Cerebellar nuclear complex (tissue), 1 donor: ENCODE data around the gene SLC6A19.

Experiments used
- DNase-seq, 2 experiments: peaks; one replicate each; lab custom pipeline; 2025; lab: John Stamatoyannopoulos, UW

SLC6A19 gene

DNA sequence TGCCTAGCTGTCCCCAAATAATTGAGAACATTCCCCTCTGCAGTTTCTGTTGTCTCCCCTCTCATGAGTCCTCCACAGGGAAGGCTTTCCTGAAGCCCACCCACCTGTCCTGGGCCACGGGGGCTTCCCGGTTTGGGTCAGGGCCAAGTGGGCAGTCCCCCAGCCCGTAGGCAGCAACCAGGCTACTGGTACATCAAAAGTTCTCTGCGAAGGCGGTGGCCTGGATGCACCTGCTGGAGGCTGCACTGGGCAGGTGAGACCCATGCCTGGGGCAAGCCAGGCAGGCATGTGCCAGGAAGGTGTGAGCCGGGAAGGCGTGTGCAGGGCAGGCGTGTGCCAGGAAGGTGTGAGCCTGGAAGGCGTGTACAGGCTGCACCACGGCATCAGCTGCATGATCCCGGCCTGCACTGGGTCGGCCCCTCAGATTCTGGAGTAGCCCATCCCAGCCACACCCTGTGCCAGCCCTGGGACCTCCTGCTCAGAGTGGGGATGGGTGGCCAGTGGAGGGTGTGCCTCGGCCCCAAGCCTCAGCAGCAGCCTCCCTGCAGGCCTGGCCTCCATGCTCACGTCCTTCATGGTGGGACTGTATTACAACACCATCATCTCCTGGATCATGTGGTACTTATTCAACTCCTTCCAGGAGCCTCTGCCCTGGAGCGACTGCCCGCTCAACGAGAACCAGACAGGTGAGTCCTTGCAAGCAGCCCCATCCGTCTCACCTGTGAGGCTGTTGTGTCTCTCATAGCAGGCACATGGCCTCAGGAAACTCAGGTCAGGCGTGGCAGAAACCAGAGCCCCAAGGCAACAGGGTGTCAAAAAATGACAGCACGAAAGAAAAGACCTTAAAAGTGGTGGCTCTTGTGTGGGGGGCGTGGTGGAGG, 8.7 kb downstream of the SLC6A19 start:
- no peak for DNase-seq

DNA sequence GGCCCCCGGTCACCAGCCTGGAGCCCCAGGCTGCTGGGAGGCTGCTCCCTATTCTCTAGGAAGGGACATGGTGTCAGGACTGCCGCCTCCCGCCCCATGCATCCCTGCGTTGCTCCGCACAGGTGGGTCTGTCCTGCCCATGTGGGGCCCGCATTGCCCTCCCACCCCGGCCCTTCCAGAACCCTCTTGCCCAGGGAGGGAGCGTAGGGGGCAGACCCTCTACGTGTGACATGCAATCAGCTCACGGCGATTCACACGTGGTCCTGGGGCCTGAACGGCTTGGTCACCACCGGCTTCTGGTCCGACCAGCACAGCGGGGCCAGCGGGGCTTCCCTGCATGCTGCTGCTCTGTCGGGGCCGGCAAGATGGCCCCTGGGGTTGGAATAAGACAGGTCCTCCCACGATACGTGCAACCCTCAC, 9.4 kb downstream of the SLC6A19 start:
- no peak for DNase-seq

DNA sequence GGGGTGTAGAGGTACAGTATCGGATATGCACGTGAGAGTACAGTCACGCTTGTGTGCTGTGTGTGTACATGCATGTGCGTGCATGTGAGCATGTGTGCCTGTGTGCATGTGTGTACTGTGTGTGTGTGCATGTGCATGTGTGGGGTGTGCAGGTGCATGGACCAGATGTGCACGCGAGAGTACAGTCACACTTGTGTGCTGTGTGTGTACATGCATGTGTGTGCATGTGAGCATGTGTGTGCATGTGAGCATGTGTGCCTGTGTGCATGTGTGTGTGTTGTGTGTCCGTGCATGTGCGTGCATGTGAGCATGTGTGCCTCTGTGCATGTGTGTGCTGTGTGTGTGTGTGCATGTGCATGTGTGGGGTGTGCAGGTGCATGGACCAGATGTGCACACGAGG, 10.3 kb downstream of the SLC6A19 start:
- DNase-seq: no peak

DNA sequence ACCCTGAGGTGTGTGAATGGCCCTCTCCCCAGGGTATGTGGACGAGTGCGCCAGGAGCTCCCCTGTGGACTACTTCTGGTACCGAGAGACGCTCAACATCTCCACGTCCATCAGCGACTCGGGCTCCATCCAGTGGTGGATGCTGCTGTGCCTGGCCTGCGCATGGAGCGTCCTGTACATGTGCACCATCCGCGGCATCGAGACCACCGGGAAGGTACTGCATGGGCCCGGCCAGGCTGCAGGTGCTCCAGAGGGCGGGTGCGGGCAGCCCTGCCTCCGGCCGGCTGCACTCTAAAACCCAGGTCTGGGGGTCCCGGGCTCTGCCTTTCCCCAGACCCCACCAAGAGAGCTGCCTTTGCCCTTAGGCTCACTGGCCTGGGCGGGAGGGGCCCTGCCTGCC, 10.9 kb downstream of the SLC6A19 start:
- no peak for DNase-seq

DNA sequence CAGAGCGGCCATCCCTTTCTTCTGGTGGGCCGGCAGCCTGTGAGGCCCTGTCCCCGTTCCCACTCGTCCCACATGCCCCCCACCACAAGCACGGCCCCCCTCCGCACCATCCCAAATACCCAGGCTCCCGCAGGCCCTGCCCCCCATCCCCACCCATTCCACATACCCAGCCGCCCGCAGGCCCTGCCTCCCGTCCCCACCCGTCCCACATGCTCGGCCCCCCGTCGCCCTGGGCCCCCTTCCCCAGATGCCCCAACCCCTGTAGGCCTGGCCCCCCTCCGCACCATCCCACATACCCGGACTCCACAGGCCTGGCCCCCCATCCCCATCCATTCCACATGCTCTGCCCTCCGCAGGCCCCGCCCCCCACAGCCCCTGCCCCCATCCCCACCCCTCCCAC, 11.5 kb downstream of the SLC6A19 start:
- no peak for DNase-seq

DNA sequence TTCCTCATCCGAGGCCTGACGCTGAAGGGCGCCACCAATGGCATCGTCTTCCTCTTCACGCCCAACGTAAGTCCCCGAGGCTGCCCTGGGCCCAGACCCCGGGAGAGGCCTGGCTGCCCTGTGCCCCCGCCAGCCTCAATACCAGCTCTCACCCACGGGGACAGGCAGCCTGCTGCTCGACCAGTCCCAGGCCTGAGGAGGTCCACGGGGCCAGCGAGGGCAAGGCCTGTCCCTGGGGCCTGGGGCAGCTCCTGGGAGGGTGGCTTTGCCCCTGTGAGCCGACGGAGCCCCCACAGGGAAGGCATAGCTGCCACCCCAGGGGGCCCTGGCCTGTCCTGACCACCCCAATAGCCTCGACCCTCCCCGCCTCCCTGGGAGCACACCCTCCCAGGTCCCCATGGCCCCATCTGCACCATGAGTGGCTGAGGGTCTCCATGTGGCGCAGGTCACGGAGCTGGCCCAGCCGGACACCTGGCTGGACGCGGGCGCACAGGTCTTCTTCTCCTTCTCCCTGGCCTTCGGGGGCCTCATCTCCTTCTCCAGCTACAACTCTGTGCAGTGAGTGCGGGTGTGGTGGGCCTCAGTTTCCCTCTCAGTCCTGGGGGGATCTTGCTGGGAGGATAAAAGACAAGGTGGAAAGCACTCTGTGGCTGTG, 12.2 kb downstream of the SLC6A19 start:
- DNase-seq: no peak

DNA sequence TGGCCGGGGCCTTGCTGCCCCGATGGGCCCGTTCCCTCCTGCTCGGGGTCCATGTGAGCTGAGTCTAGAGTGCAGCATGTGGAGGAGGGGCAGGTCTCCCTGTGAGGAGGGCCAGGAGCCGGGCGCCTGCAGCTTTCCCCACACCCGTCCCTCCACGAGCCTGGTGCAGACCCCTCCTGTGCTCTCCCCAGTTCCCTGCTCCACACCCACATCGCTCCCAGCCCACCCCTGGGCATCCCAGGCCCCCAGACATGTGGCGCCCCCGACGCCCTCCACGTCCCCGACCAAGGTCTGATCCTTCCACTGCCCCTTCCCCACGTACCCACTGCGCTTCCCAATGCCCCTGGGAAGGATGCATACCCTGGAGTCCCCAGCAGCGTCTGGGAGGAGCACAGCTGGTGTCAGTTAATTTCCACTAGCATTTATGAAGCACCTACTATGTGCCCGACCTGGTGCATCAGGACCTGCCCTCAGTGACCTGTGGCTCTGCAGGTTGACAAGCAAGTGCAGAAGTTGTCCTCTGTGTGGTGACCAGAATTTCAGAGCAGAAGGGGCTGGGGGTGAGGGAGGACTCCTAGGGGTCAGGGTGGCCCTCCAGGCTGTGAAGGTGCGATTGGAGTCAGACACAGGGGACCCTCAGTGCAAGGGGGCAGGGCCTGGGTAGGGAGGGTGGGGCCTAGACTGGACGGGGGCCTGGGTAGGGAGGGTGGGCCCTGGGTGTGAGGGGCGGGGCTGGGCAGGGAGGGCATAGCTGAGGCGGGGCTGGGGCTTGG, 13.0 kb downstream of the SLC6A19 start:
- no peak for DNase-seq

DNA sequence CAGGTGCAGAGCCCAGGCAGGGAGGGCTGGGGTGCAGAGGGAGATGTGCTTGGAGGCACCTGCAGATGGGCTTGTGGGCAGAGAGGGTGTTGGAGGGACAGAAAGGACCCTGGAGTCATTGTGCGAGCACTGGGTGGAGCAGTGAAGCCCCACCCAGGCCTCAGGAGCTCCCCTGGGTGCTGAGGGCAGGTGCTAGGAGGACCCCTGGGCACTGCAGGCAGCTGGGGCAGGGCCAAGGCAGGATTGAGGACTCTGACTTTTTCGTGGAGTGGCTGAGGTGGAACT, 13.5 kb downstream of the SLC6A19 start:
- no peak for DNase-seq

DNA sequence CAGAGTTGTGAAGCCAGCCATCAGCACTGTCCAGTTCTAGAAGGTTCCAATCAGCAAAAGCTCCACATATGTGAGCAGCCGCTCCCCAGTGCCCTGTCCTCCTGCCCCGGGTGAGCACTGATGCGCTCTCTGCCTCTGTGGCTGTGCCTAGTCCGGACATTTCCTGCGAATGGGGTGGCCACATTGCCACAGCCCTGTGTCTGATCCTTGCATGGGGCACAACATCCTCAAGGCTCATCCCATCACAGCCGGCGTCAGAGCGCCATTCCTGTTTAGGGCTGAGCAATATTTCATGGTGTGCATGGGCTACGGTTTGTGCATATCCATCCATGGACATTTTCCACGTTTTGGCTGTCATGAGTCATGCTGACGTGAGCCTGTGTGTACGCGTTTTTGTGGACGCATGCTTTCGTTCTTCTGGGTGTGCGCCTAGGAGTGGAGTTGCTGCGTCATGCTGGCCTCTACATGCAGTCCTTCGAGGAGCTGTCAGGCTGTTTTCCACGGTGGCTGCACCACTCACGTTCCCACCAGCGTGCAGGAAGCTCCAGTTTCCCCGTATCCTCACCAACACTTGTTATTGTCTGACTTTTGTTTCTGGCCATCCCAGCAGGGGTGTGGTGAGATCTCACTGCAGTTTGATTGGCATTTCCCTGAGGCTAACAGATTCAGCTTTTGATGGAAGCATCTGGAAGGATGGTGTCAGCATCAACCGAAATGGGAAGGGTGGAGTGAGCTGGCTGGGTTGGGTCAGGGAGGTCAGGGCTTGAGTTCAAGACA, 14.1 kb downstream of the SLC6A19 start:
- DNase-seq: no peak

DNA sequence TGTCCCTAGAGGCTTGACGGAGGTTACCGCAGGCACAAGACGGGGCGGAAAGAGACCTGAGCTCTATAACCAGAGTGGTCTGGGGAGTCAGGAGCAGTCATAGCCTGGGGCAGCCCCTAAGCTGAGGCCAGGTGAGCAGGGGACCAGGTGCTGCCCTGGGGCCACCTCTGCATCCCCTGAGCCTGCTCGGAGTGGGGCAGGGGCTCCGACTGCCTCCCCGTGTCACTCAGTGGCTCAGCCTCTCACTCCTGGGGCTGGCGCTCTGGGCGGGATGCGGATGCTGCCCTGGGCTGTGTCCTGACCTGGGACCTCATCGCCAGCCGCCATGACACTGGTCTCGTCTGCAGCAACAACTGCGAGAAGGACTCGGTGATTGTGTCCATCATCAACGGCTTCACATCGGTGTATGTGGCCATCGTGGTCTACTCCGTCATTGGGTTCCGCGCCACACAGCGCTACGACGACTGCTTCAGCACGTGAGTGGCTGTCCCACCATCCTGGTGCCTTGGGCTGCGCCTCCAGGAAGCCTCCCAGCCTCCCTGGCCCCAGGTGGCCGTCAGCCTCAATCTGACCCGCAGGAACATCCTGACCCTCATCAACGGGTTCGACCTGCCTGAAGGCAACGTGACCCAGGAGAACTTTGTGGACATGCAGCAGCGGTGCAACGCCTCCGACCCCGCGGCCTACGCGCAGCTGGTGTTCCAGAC, 15.0 kb downstream of the SLC6A19 start:
- no peak for DNase-seq

DNA sequence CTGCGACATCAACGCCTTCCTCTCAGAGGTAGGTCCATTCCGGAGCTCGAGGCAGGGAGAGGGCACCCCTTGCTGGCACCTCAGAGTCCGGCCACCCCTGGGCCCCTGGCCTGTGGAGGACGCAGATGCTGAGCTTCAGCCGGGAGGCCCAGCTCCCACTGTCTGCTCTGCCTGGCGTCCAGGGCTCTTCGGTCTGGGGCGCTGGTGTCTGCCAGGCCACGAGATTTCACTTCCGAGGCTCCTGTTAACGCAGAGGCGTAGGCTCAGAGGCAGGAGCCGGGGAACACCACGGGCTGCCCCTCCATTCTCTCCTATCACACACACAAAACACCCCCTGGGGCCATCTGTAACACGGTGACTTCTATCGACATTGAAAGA, 15.5 kb downstream of the SLC6A19 start:
- DNase-seq: no peak

DNA sequence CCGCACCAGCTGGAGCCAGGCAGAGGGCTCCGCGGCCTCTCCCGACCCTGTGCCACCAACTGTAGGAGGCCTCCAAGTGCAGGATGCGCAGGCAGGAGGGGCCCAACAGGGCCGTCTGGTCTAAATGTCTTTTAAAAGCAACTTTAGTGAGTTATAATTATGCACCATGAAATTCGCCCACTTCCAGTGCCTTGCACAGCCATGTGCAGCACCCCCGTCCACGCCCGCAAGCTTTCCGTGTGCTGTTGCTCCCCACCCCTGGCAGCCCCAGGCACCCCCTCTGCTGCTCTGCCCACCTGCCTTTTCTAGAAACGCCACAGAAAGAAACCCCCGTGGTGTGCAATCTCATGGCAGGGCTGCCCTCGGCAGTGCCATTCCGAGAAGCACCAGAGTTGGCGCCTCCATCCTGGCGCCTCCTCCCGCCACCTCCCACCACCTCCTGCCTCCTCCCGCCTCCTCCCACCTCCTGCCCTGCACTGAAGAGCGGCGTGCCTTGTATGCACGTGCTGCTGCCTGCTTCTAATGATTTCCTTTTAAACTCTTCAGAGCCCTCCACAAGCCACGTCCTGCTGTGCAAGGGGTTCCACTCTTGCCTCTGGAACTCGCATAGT, 16.3 kb downstream of the SLC6A19 start:
- no peak for DNase-seq

DNA sequence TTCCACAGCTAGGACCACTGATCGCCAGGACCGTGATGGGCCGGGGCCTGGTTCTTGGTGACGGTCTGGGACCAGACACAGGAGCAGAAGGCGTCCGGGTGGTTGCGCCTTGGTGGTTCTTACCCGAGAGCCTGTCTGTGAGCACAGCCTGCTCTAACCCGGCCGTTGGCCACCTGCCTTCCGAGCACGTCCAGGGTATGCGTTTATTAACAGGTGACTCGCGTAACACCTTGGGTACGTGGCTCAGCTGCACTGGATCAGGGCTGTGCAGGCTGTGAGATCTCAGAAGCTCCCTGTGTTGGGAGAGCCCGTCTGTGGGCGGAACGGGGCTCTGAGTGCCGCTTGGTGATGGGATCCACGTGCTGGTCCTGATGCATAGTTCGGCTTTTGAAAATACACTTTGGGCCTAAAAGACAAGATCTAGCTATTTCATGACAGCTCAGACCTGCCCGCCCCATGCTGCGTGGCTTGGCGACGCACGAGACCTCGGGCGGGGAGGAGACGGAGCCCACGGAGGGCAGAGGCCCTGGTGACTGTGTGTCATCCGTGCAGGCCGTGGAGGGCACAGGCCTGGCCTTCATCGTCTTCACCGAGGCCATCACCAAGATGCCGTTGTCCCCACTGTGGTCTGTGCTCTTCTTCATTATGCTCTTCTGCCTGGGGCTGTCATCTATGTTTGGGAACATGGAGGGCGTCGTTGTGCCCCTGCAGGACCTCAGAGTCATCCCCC, 17.1 kb downstream of the SLC6A19 start:
- no peak for DNase-seq

DNA sequence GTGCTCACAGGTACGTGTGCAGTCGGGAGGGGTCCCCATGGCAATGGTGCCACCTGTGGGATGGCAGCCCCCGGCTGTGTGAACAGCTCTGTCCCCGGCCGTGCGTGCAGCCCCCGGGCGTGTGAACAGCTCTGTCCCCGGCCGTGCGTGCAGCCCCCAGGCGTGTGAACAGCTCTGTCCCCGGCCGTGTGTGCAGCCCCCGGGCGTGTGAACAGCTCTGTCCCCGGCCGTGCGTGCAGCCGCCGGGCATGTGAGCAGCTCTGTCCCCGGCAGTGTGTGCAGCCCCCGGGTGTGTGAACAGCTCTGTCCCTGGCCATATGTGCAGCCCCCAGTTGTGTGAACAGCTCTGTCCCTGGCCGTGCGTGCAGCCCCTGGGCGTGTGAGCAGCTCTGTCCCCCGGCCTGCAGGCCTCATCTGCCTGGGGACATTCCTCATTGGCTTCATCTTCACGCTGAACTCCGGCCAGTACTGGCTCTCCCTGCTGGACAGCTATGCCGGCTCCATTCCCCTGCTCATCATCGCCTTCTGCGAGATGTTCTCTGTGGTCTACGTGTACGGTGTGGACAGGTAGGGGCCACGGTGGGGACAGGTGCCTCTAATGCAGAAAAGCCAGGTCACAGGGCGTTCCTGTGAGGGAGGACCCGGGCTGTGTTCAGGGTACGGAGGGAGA, 17.8 kb downstream of the SLC6A19 start:
- no peak for DNase-seq

DNA sequence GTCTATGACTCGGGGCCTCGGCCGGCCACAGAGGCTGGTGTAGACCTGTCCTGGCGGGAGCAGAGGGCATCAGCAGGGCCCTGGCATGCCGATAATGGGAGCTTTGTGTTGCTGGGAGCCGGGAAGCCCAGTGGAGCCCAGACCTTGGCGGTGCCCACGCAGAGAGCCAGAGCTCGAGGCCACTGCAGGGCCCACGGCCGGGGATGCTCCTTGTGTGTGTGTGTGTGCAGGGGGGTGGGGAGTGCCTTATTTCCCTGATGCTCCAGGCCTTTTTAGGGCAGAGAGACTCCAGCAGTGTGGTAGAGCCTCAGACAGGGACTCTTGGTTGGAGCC, 18.3 kb downstream of the SLC6A19 start:
- no peak for DNase-seq

DNA sequence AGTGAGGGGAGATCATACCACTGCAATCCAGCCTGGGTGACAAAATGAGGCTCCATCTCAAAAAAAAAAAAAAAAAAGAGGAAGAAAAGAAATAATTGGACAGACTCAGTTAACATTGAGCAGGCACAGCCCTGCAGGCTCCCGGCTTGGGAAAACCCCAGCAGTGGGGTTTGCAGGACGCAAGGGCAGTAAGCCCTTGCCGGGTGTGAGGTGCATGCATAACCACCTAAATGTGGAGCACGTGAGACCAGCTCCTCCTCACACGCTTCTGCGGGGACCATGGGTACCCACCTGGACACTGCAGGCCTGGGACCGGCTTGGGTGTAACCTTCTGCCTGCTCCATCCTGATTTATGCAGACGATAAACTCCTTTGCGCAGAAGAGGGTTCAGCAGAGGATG, 19.0 kb downstream of the SLC6A19 start:
- no peak for DNase-seq

DNA sequence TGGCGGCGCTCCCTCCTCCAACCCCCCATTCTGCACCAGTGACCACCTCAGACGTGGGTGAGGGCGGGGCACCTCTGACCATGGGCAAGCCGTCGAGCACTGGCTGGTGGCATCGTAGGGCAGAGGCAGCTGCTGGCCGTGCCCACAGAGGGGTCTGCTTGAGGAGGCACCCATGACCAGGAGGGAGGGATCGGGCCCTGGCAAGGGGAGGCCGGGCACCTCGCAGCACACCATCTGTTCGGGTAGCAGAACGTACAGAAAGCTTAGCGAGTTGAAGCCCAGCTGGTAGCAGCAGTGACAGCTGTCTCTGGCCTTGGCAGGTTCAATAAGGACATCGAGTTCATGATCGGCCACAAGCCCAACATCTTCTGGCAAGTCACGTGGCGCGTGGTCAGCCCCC, 19.4 kb downstream of the SLC6A19 start:
- DNase-seq: no peak

DNA sequence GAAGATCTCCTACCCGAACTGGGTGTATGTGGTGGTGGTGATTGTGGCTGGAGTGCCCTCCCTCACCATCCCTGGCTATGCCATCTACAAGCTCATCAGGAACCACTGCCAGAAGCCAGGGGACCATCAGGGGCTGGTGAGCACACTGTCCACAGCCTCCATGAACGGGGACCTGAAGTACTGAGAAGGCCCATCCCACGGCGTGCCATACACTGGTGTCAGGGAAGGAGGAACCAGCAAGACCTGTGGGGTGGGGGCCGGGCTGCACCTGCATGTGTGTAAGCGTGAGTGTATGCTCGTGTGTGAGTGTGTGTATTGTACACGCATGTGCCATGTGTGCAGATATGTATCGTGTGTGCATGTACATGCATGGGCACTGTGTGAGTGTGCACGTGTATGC, 20.3 kb downstream of the SLC6A19 start:
- no peak for DNase-seq

DNA sequence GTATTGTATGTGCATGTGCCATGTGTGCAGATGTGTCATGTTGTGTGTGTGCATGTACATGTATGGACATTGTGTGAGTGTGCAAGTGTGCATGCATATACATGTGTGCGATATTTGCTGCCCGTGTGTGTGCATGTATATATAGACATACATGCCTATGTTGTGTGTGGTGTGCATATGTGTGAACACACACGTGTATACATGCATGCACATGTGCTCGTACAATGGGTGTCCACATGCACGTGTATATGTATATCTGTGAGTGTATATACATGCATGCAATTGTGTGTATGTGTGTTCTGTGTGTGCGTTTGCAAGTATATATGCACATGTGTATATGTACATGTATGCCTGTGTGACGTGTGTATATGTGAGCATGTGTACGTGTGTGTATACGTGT, 20.8 kb downstream of the SLC6A19 start:
- no peak for DNase-seq

DNA sequence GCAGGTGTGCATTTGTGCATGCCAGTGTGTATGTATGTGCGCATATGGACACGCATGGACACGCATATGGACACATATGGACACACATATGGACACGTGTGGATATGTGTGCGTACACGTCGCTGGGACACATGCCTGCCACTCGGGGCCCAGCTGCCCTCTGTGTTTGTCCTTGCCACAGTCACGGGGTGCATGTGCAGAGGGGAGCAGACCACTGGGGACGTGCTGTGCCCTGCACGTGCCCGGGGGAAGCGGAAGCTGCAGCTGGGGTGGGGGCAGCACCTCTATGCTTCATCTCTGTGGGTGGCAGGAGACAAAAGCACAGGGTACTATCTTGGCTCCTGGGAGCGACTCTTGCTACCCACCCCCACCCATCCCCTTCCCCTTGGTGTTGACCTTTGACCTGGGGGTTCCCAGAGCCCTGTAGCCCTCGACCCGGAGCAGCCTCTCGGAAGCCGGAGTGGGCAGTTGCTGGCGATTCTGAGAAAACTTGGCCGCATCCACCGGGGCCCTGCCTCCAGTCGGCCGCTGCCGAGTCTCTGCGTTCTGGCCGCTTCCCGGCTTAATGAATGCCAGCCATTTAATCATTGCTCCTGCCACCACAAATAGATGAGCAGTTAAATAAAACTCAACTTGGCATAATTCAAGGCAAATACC, 21.4 kb downstream of the SLC6A19 start:
- no peak for DNase-seq
